Suprapubic skin (tissue), 4 donors: ENCODE measurements around the gene RBM14.

ENCODE experiments used
- POLR2A ChIP-seq, 2 donors: fragments of 450-650 bp; IDR thresholded peaks; one replicate each; pipeline ENCODE4 v1.6.1; 2017; ENCODE audit warnings: antibody characterized with exemption in 2 of 2, mild to moderate bottlenecking in 2 of 2, moderate library complexity in 2 of 2
- POLR2AphosphoS5 ChIP-seq, 3 donors: sonication (generic); formaldehyde crosslinking; IDR thresholded peaks; one replicate each; pipeline ENCODE4 v1.6.1; 2017; ENCODE audit warnings: antibody characterized with exemption in 3 of 3
- TF ChIP-seq, protein P1 (sequence below), 2 donors: fragments of 200-600 bp in 1 of 2; fragments of 450-650 bp in 1 of 2; sonication (generic) in 1 of 2; IDR thresholded peaks; one replicate each; pipeline ENCODE4 v1.5.1; 2016 to 2019; ENCODE audit warnings: antibody characterized with exemption in 2 of 2, mild to moderate bottlenecking in 1 of 2, moderate library complexity in 1 of 2

- TF ChIP-seq POLR2AphosphoS5 (IDR thresholded peaks at IDR 0.05), result no peak
- no peak for TF ChIP-seq POLR2A (IDR thresholded peaks at IDR 0.05)
- TF ChIP-seq, protein P1, sequence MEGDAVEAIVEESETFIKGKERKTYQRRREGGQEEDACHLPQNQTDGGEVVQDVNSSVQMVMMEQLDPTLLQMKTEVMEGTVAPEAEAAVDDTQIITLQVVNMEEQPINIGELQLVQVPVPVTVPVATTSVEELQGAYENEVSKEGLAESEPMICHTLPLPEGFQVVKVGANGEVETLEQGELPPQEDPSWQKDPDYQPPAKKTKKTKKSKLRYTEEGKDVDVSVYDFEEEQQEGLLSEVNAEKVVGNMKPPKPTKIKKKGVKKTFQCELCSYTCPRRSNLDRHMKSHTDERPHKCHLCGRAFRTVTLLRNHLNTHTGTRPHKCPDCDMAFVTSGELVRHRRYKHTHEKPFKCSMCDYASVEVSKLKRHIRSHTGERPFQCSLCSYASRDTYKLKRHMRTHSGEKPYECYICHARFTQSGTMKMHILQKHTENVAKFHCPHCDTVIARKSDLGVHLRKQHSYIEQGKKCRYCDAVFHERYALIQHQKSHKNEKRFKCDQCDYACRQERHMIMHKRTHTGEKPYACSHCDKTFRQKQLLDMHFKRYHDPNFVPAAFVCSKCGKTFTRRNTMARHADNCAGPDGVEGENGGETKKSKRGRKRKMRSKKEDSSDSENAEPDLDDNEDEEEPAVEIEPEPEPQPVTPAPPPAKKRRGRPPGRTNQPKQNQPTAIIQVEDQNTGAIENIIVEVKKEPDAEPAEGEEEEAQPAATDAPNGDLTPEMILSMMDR (IDR thresholded peaks at IDR 0.05), result no peak
These were observed 21.1 kb upstream of the RBM14 start for GRCh38 chr11:66595245-66595904.
